Peyer's patch (tissue), 4 donors: Measurements from ENCODE around the gene ERC1.
"Not testable (repeated sequence)": the region's sequence is repeated elsewhere in the genome, so short reads cannot be mapped to it uniquely, and the experiment has no call there.

Experiments used
- POLR2A ChIP-seq, 2 donors: fragments of 450-650 bp; IDR thresholded peaks; one replicate each; pipeline ENCODE4 v1.5.1; 2017; ENCODE audit warnings: antibody characterized with exemption in 2 of 2, mild to moderate bottlenecking in 2 of 2, moderate library complexity in 2 of 2
- TF ChIP-seq, protein P1 (sequence below), 6 experiments: fragments of 450-650 bp in 4 of 6; fragments of 200-600 bp in 2 of 6; sonication (generic) in 1 of 6; IDR thresholded peaks; one replicate each; pipeline ENCODE4 v1.5.1; 2017 to 2019; ENCODE audit warnings: antibody characterized with exemption in 6 of 6, mild to moderate bottlenecking in 3 of 6, moderate library complexity in 1 of 6

DNA sequence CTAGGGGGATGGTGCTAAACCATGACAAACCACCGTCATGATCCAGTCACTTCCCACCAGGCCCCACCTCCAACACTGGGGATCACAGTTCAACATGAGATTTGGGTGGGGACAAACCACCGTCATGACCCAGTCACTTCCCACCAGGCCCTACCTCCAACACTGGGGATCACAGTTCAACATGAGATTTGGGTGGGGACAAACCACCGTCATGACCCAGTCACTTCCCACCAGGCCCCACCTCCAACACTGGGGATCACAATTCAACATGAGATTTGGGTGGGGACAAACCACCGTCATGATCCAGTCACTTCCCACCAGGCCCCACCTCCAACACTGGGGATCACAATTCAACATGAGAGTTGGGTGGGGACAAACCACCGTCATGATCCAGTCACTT is 207.8 kb downstream of the ERC1 start:
- TF ChIP-seq, protein P1, sequence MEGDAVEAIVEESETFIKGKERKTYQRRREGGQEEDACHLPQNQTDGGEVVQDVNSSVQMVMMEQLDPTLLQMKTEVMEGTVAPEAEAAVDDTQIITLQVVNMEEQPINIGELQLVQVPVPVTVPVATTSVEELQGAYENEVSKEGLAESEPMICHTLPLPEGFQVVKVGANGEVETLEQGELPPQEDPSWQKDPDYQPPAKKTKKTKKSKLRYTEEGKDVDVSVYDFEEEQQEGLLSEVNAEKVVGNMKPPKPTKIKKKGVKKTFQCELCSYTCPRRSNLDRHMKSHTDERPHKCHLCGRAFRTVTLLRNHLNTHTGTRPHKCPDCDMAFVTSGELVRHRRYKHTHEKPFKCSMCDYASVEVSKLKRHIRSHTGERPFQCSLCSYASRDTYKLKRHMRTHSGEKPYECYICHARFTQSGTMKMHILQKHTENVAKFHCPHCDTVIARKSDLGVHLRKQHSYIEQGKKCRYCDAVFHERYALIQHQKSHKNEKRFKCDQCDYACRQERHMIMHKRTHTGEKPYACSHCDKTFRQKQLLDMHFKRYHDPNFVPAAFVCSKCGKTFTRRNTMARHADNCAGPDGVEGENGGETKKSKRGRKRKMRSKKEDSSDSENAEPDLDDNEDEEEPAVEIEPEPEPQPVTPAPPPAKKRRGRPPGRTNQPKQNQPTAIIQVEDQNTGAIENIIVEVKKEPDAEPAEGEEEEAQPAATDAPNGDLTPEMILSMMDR (IDR thresholded peaks at IDR 0.05) = not testable (repeated sequence)
- TF ChIP-seq POLR2A (IDR thresholded peaks at IDR 0.05) = not testable (repeated sequence)
